Liver (tissue), 9 donors: ENCODE results near the gene CDH16. TPM values are rescaled to one million over a fixed set of nuclear protein-coding genes. Genes with fewer than 3 reads are reported as not detected.
A peak's percentile ranks its signal among the peaks of the same experiment; 100 is the strongest.

Experiments
- DNase-seq: peaks from one replicate; pipeline ENCODE4 v3.0.0-alpha.2; 2017; ENCODE audit warnings: low spot score
- H3K27ac ChIP-seq, 2 donors: one replicate each; pipeline ENCODE4 v1.7.0; 2013; ENCODE audit warnings: inconsistent platforms in 2 of 2, low read length in 2 of 2, control low read depth in 1 of 2, low read depth in 1 of 2, mild to moderate bottlenecking in 1 of 2
- H3K27me3 ChIP-seq, 4 donors: one replicate each; pipeline versions ENCODE4 v1.6.1 to v1.7.0; 2013; ENCODE audit warnings: low read length in 3 of 4, inconsistent platforms in 1 of 4, mild to moderate bottlenecking in 1 of 4, moderate library complexity in 1 of 4; ENCODE audit not compliant: control insufficient read depth in 4 of 4, insufficient read depth in 4 of 4
- H3K36me3 ChIP-seq, 4 donors: one replicate each; pipeline versions ENCODE4 v1.6.1 to v1.7.0; 2013; ENCODE audit warnings: low read length in 3 of 4, mild to moderate bottlenecking in 3 of 4, low read depth in 1 of 4, moderate library complexity in 1 of 4; ENCODE audit not compliant: control insufficient read depth in 4 of 4, insufficient read depth in 3 of 4
- H3K4me1 ChIP-seq, 4 donors: one replicate each; pipeline versions ENCODE4 v1.6.1 to v1.7.0; 2013; ENCODE audit warnings: low read length in 3 of 4, mild to moderate bottlenecking in 3 of 4, moderate library complexity in 1 of 4; ENCODE audit not compliant: control insufficient read depth in 4 of 4, insufficient read depth in 4 of 4
- H3K4me3 ChIP-seq, 3 donors: one replicate each; pipeline versions ENCODE4 v1.6.1 to v1.7.0; 2013; ENCODE audit warnings: low read length in 3 of 3, control low read depth in 1 of 3, low read depth in 1 of 3, mild to moderate bottlenecking in 1 of 3
- H3K9ac ChIP-seq, 2 donors: one replicate each; pipeline ENCODE4 v1.7.0; 2013; ENCODE audit warnings: low read length in 2 of 2, mild to moderate bottlenecking in 2 of 2, moderate library complexity in 2 of 2, control low read depth in 1 of 2, low read depth in 1 of 2
- H3K9me3 ChIP-seq, 4 donors: one replicate each; pipeline versions ENCODE4 v1.6.1 to v1.7.0; 2013; ENCODE audit warnings: low read length in 3 of 4; ENCODE audit not compliant: control insufficient read depth in 4 of 4
- ATF3 ChIP-seq: IDR thresholded peaks from 2 replicates; pipeline ENCODE4 v1.6.1; 2016; ENCODE audit warnings: antibody characterized with exemption
- EGR1 ChIP-seq, 2 donors: IDR thresholded peaks; 2 replicates each; pipeline ENCODE4 v1.6.1; 2016 to 2018; ENCODE audit warnings: antibody characterized with exemption in 2 of 2, low read depth in 2 of 2
- FOXA1 ChIP-seq: IDR thresholded peaks from 2 replicates; pipeline ENCODE4 v1.6.1; 2016; ENCODE audit warnings: antibody characterized with exemption
- FOXA2 ChIP-seq: IDR thresholded peaks from 2 replicates; pipeline ENCODE4 v1.6.1; 2016; ENCODE audit warnings: antibody characterized with exemption
- GABPA ChIP-seq, 2 donors: IDR thresholded peaks in 1 of 2; conservative IDR thresholded peaks in 1 of 2; 2 replicates each; pipeline ENCODE4 v1.6.1; 2016; ENCODE audit warnings: antibody characterized with exemption in 2 of 2, mild to moderate bottlenecking in 1 of 2, moderate library complexity in 1 of 2
- HNF4A ChIP-seq, 2 donors: conservative IDR thresholded peaks; 2 replicates each; pipeline ENCODE4 v1.6.1; 2016; ENCODE audit warnings: antibody characterized with exemption in 2 of 2, mild to moderate bottlenecking in 2 of 2
- HNF4G ChIP-seq: IDR thresholded peaks from 2 replicates; pipeline ENCODE4 v1.6.1; 2016; ENCODE audit warnings: antibody characterized with exemption
- JUND ChIP-seq, 2 donors: IDR thresholded peaks; 2 replicates each; pipeline ENCODE4 v1.6.1; 2016; ENCODE audit warnings: antibody characterized with exemption in 2 of 2
- NR2F2 ChIP-seq: IDR thresholded peaks from 2 replicates; pipeline ENCODE4 v1.6.1; 2016; ENCODE audit warnings: antibody characterized with exemption
- RAD21 ChIP-seq, 2 donors: IDR thresholded peaks; 2 replicates each; pipeline ENCODE4 v1.6.1; 2016; ENCODE audit warnings: antibody characterized with exemption in 2 of 2, mild to moderate bottlenecking in 2 of 2
- RXRA ChIP-seq, 2 donors: IDR thresholded peaks; 2 replicates each; pipeline ENCODE4 v1.6.1; 2017 to 2018; ENCODE audit warnings: antibody characterized with exemption in 2 of 2, mild to moderate bottlenecking in 1 of 2
- SP1 ChIP-seq: IDR thresholded peaks from 2 replicates; pipeline ENCODE4 v1.6.1; 2018; ENCODE audit warnings: antibody characterized with exemption, mild to moderate bottlenecking
- TAF1 ChIP-seq: conservative IDR thresholded peaks from 2 replicates; pipeline ENCODE4 v1.6.1; 2016; ENCODE audit warnings: antibody characterized with exemption, mild to moderate bottlenecking
- YY1 ChIP-seq: IDR thresholded peaks from 2 replicates; pipeline ENCODE4 v1.6.1; 2016; ENCODE audit warnings: antibody characterized with exemption, mild to moderate bottlenecking
- ZBTB33 ChIP-seq: IDR thresholded peaks from 2 replicates; pipeline ENCODE4 v1.6.1; 2016; ENCODE audit warnings: antibody characterized with exemption
- WGBS: extraction: QIAGEN DNeasy Blood & Tissue Kit; methylation state at CpG from one replicate; pipeline ENCODE4 v1.1.7; 2013; 5-methylcytosine and 5-hydroxymethylcytosine counted together
- polyA plus RNA-seq, 2 donors: library from polyadenylated mRNA; stranded (reverse) in 1 of 2; unstranded in 1 of 2; fragments of 200-250 nt in 1 of 2; fragments of >200 nt in 1 of 2; fragmentation: Nextera tagmentation in 1 of 2; extraction: Ambion mirVana in 1 of 2; gene quantifications; one replicate each; pipeline versions ENCODE4 v1.2.1 to v1.2.3, GENCODE V29; 2013 to 2015
- total RNA-seq, 2 donors: library from RNA; depleted of rRNA; stranded (reverse); fragments of >200 nt; gene quantifications; one replicate each; pipeline ENCODE4 v1.2.3, GENCODE V29; 2014
- TF ChIP-seq, protein P1 (sequence below): IDR thresholded peaks from 2 replicates; pipeline ENCODE4 v1.6.1; 2016; ENCODE audit warnings: antibody characterized with exemption
- TF ChIP-seq, protein P2 (sequence below): IDR thresholded peaks from 2 replicates; pipeline ENCODE4 v1.6.1; 2016; ENCODE audit warnings: antibody characterized with exemption, mild to moderate bottlenecking
- TF ChIP-seq, protein P3 (sequence below): fragments of 150-350 bp; IDR thresholded peaks from 2 replicates; pipeline ENCODE4 v1.5.1; 2017; ENCODE audit warnings: improper control_type of control experiment, low read depth, low read length; ENCODE audit not compliant: missing input control
- donor health status: healthy.
- donor health status: healthy.
- donor health status: healthy.
- donor health status: healthy.
- donor health status: healthy.

CDH16 gene
- total and polyA plus RNA-seq, 4 donors = 0.56 TPM; not detected in 3

DNA sequence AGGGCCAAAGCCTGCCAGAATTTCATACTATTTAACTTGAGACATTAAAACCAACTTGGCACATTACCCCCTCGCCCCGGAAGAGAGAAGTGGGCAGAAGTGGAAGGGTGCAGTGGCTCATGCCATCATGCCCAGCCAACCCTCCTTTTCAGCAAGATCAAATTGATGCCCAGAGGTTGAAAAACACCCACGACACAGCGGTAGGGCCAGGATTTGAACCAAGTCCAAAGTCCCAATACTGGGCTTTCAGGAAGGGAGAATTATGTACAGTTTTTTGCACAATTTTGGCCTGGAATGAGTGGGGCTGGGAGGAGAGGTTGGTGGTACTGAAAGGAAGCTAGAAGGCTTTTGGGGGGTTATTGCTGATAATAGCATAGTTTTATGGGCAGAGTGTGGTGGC lies 27.3 kb downstream of the CDH16 start:
- 49% methylated on average over 4 of the region's 4 CpGs for WGBS
- DNase-seq = no peak

GRCh38 chr16:66890799-66891198 lies 27.9 kb downstream of the CDH16 start:
- Histone ChIP-seq H3K27ac (no peak overlapping the region), H3K9me3 (no peaks in the 10 kb centered on the region), H3K4me1 (peaks cover 5 to 17% (median 8%) of the 10 kb centered on the region in 4 donors), H3K4me3 (no peak overlapping the region), H3K9ac (no peak overlapping the region), H3K36me3 (peaks cover 0 to 10% (median 4%) of the 10 kb centered on the region in 4 donors), H3K27me3 (no peaks in the 10 kb centered on the region)
- TF ChIP-seq, protein P1, sequence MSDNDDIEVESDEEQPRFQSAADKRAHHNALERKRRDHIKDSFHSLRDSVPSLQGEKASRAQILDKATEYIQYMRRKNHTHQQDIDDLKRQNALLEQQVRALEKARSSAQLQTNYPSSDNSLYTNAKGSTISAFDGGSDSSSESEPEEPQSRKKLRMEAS = no peak
- TF ChIP-seq JUND (IDR thresholded peaks at IDR 0.05) (no peak), RXRA (IDR thresholded peaks at IDR 0.05) (no peak), FOXA2 (no peak), ATF3 (no peak), HNF4G (no peak), NR2F2 (no peak), HNF4A (conservative IDR thresholded peaks at IDR 0.05) (no peak), RAD21 (IDR thresholded peaks at IDR 0.05) (no peak), TAF1 (no peak), GABPA (IDR thresholded peaks at IDR 0.05 in 1 of 2, conservative IDR thresholded peaks at IDR 0.05 in 1 of 2) (no peak), EGR1 (IDR thresholded peaks at IDR 0.05; ENCODE audit: low read depth in 2 of 2) (no peak), ZBTB33 (no peak), SP1 (no peak), FOXA1 (no peak), YY1 (no peak)
- TF ChIP-seq, protein P2, sequence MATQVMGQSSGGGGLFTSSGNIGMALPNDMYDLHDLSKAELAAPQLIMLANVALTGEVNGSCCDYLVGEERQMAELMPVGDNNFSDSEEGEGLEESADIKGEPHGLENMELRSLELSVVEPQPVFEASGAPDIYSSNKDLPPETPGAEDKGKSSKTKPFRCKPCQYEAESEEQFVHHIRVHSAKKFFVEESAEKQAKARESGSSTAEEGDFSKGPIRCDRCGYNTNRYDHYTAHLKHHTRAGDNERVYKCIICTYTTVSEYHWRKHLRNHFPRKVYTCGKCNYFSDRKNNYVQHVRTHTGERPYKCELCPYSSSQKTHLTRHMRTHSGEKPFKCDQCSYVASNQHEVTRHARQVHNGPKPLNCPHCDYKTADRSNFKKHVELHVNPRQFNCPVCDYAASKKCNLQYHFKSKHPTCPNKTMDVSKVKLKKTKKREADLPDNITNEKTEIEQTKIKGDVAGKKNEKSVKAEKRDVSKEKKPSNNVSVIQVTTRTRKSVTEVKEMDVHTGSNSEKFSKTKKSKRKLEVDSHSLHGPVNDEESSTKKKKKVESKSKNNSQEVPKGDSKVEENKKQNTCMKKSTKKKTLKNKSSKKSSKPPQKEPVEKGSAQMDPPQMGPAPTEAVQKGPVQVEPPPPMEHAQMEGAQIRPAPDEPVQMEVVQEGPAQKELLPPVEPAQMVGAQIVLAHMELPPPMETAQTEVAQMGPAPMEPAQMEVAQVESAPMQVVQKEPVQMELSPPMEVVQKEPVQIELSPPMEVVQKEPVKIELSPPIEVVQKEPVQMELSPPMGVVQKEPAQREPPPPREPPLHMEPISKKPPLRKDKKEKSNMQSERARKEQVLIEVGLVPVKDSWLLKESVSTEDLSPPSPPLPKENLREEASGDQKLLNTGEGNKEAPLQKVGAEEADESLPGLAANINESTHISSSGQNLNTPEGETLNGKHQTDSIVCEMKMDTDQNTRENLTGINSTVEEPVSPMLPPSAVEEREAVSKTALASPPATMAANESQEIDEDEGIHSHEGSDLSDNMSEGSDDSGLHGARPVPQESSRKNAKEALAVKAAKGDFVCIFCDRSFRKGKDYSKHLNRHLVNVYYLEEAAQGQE = no peak
- TF ChIP-seq, protein P3, sequence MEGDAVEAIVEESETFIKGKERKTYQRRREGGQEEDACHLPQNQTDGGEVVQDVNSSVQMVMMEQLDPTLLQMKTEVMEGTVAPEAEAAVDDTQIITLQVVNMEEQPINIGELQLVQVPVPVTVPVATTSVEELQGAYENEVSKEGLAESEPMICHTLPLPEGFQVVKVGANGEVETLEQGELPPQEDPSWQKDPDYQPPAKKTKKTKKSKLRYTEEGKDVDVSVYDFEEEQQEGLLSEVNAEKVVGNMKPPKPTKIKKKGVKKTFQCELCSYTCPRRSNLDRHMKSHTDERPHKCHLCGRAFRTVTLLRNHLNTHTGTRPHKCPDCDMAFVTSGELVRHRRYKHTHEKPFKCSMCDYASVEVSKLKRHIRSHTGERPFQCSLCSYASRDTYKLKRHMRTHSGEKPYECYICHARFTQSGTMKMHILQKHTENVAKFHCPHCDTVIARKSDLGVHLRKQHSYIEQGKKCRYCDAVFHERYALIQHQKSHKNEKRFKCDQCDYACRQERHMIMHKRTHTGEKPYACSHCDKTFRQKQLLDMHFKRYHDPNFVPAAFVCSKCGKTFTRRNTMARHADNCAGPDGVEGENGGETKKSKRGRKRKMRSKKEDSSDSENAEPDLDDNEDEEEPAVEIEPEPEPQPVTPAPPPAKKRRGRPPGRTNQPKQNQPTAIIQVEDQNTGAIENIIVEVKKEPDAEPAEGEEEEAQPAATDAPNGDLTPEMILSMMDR = no peak
- DNase-seq = no peak
- 66% methylated on average over 2 of the region's 2 CpGs for WGBS

More for the DNA sequence above, 27.3 kb downstream of the CDH16 start:
- Histone ChIP-seq H3K9ac (no peak overlapping the region), H3K27ac (no peak overlapping the region), H3K4me3 (no peak overlapping the region), H3K9me3 (no peaks in the 10 kb centered on the region), H3K27me3 (no peaks in the 10 kb centered on the region), H3K36me3 (peaks cover 0 to 5% (median 3%) of the 10 kb centered on the region in 4 donors), H3K4me1 (peaks cover 5 to 17% (median 8%) of the 10 kb centered on the region in 4 donors)
- TF ChIP-seq HNF4A (conservative IDR thresholded peaks at IDR 0.05) = peak; percentile 92 to 93
- peak in 1 of 2 donors; percentile 18 for TF ChIP-seq RXRA (IDR thresholded peaks at IDR 0.05)
- TF ChIP-seq JUND (IDR thresholded peaks at IDR 0.05) = no peak
- TF ChIP-seq SP1 = peak; percentile 79
- TF ChIP-seq HNF4G = peak; percentile 61
- no peak for TF ChIP-seq FOXA2
- TF ChIP-seq NR2F2 = no peak
- TF ChIP-seq RAD21 (IDR thresholded peaks at IDR 0.05) = no peak
